GM21786 (cell line): ENCODE results near the gene LRRC63.
"Not testable (repeated sequence)": the region's sequence is repeated elsewhere in the genome, so short reads cannot be mapped to it uniquely, and the experiment has no call there.

Source experiments
- ATAC-seq: cut with Tn5 transposase; IDR thresholded peaks from one replicate; pipeline ENCODE4 v1.9.1; 2021; ENCODE audit not compliant: unreplicated experiment

LRRC63 gene

GRCh38 chr13:46181377-46181839 lies 30.3 kb upstream of the LRRC63 start:
- ATAC-seq: no peak

DNA sequence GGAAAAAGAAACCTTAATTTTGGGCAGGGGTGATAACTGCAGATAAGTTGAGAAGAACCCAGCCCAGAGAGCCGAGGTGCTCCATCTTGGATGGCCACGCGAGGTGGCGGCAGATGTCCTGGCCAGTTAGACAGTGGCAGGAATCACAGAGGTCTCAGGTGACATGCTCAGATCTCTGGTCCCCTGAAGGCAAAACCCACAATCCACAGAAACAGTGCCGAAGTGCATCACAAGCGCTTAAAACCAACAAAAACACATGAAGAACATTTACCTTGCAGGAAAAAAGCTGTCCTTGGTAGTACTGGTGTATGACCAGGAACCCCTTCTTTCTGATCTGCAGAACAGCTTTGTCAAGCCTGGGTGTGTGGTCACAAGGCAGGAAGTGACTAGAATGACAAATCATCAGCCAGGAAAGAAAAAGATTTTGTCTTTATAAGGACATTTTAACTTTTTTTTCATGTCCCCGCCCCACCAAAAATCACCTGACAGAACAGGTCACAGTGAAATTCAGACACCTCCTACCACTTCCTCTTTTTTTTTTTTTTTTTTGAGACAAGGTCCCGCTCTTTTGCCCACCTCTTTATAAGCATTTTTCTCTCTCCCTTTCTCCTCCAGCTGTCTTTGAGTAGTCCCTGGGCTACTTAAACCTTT lies 29.8 kb upstream of the LRRC63 start, which contains the start of gene LCP1:
LCP1 (minus strand) TSS at position 338 of the 651 bp plus-strand sequence. CDS start 22,515 bp downstream, outside the sequence.
- peak; percentile 67 for ATAC-seq

DNA sequence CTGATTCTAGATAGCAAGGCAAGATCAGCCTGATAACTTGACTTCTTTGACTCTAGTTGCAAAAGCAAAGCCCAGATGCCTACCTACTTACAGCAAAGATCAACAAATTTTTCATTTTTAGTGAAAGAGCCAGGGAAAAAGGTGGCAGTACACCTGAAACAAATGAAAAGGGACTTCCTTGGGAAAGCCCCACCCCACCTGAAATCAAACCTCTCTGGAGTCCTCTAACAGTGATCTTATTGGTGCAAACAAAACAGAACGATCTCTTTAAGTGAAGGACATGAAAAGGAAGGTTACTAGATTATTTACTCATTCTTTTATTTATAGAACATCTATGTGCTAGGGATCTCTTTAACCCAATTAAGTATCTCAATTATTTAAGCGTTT lies 29.2 kb upstream of the LRRC63 start:
- ATAC-seq: peak; percentile 4

GRCh38 chr13:46183018-46183946 lies 28.4 kb upstream of the LRRC63 start:
- ATAC-seq: no peak

- peak; percentile 49 for ATAC-seq
These were observed 27.4 kb upstream of the LRRC63 start for GRCh38 chr13:46184277-46184699.

GRCh38 chr13:46185634-46186033 lies 26.1 kb upstream of the LRRC63 start:
- ATAC-seq: no peak

- no peak for ATAC-seq
These were observed 19.3 kb upstream of the LRRC63 start for GRCh38 chr13:46192412-46192811.

DNA sequence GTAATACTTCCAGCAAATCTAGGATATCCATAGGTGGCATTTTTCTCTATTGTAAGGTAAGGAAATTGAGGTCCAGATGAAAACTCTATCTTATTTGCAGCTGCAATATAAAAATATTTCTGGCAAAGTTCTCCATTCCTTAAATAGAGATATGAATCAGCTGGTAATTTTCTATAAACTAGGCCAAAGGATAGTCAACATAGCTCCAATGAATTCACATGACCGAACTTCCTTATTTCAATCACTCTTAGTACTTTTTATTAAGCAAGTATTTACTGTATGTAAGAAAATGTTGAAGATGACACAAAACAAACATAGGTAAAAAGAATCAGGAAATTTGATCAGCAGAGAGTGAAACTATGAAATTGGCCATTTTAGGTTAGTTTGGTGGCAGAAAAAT lies 16.7 kb upstream of the LRRC63 start:
- ATAC-seq: no peak

DNA sequence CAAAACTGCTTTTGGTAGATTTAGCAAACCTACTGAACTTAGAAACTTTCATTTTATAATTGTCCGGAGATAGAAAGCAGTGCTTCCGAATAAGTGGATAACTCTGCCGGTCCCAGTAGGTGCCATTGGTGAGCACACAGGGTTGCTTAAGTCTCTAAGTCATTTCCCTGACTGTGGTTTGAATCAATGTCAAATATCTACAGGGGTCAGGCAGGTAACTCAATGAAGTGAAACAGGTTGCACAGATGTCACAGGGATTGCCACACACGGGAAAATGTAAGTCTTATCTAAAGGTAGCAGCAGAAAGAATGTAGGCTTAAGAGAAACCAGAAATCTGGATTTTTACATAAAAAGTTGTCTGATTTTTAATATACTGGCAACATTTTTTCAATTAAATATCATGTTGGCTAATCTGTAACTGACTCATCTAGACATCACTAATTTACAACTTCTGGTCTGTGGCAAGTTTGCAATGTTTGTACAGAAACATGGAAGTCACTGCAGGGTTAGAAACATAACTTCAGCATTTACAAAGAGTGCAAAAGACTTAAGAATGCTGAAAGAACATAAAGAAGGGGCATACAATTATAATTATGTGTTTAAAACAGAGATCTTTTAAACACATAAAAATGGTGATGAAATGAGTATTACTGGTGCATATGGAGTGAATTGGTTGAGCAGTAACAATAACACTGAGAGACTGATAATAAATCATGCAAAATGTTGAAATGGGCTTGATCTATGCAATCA lies 14.3 kb upstream of the LRRC63 start:
- no peak for ATAC-seq

DNA sequence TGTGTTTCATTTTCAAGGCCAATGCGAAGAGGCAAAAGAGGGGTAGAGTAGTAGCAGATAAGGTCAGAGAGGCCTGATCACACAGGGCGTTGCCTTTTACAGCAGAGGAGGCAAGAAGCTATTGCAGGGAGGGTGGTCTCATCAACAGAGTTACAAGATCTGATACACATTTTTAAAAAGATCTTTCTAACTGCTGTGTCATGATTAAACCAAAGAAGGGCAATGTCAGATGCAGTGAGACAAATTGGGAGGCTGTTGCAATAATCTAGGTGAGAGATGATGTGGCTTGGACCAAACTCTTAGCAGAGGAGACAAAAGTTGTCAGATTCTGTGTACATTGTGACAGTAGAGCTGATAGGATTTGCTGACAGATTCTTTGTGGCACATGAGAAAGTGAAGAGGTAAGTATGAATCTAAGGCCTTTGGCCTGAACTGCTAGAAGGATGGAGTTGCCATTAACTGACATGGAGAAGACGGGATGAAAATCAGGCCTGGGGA lies 13.0 kb upstream of the LRRC63 start:
- ATAC-seq: no peak

DNA sequence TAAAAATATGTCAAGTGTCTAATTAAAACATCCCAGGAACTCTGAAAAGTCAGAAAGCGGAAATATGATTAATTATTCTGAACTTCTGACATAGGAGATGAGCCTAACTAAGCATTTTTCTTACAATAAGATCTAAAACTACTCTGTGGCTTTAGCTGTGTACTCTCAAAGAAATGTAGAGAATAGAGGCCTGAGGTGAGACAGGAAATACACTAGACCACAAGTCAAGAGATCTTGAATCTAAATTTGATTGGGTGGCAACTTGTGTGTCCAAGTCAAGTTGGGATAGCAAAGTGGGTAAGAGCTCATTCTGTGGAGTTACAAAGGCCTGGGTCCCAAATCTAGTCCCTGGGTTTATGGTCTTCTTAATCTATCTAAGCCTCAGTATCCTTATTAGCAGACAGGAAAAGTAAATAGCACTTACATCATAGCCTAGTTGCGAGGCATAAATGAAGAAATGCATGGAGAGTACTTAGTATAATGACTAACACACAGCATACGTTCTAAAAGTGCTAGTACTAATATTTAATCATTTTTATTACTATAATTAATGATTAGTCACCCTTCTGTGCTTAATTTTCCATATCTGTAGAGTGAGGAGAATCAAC lies 9.4 kb upstream of the LRRC63 start:
- ATAC-seq: peak; percentile 62

GRCh38 chr13:46202966-46203365 lies 8.8 kb upstream of the LRRC63 start:
- ATAC-seq: no peak

DNA sequence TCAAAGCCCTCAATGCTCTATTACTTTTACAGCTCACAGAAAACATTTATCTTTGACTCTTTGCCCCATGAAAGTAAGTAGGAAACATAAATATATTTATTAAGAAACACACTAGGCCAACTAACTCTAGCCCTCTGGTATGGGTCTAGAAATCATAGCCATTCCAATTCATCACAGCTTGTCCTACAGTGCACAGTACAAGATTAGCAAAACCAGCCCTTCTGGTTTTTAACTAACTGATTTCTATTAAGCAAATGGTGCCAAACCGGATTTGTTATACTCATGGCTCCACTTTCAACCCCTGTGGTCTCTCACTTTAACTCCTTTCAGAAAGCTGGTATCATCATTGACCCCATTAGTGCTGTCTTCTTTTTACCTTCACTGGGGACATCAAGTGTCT lies 5.6 kb upstream of the LRRC63 start:
- no peak for ATAC-seq

- ATAC-seq: no peak
These were observed 3.9 kb upstream of the LRRC63 start for GRCh38 chr13:46207828-46208227.

GRCh38 chr13:46210362-46211083 lies 1.2 kb upstream of the LRRC63 start:
- no peak for ATAC-seq

- ATAC-seq: peak; percentile 17
These were observed 629 bp upstream of the LRRC63 start for GRCh38 chr13:46211116-46211482.

GRCh38 chr13:46213242-46213641 lies 1.5 kb downstream of the LRRC63 start:
- ATAC-seq: no peak

- not testable (repeated sequence) for ATAC-seq
These were observed 3.0 kb downstream of the LRRC63 start for GRCh38 chr13:46214741-46215140.

- ATAC-seq: not testable (repeated sequence)
These were observed 8.5 kb downstream of the LRRC63 start for GRCh38 chr13:46220234-46220633.

- ATAC-seq: no peak
These were observed 17.5 kb downstream of the LRRC63 start for GRCh38 chr13:46229251-46229650.
